ENCODE data around the gene MEF2D.

Gene MEF2D

GRCh38 chr1:156523801-156524480 is 23.4 kb upstream of the MEF2D start:
- DNase-seq (ENCODE audit: low spot score) = no peak

DNA sequence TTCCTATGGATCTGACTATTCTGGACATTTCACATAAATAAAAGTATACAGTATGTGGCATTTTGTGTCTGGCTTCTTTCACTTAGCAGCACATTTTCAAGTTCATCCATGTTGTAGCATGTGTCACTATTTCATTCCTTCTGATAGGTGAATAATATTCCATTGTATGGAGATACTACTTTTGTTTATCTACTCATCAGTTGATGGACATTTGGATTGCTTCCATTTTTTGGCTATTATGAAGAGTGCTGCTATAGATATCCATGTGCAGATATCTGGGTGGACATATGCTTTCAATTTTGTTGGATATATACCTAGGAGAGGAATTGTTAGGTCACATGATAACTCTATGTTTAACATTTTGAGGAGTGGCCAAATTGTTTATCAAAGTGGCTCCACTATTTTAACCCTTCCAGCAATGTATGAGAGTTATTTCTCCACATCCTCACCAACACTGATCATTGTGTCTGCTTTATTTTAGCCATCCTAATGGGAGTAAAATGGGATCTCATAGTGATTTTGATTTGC is 21.9 kb upstream of the MEF2D start:
- DNase-seq (ENCODE audit: low spot score) = no peak

DNA sequence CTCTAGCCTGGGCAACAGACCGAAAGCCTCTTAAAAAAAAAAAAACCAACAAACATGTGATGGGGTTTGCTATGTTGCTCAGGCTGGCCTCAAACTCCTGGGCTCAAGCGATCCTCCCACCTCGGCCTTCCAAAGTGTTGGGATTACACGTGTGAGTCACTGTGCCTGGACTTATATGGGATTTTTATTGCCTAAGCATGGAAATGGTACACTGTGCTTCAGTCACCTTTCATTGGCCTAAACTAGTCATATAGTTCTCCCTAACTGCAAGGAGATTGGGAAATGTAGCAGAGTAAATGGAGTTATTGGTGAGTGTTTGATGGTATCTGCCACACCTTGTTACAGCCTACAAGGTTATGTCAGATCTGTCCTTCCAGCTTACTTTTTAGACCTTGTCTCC is 17.2 kb upstream of the MEF2D start:
- DNase-seq (ENCODE audit: low spot score) = no peak

- DNase-seq (ENCODE audit: low spot score) = no peak
These were observed 16.2 kb upstream of the MEF2D start for GRCh38 chr1:156516821-156517220.

GRCh38 chr1:156515956-156516355 is 15.4 kb upstream of the MEF2D start:
- no peak for DNase-seq (ENCODE audit: low spot score)

DNA sequence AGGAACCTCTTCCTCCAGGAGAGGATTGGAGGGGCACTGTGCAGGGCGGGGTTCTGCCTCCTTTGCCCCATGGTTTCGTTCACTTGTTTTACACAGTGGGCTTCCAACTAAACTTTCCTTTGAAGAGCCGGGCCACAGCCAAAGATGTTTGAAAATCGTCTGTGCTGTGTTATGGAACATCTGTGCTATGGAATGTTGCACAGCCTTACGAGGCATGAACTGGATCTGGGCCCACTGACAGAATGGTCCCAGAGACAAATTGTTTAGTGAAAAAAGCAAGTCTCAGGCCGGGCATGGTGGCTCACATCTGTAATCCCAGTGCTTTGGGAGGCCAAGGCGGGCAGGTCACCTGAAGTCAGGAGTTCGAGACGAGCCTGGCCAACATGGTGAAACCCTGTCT is 12.6 kb upstream of the MEF2D start:
- no peak for DNase-seq (ENCODE audit: low spot score)

DNA sequence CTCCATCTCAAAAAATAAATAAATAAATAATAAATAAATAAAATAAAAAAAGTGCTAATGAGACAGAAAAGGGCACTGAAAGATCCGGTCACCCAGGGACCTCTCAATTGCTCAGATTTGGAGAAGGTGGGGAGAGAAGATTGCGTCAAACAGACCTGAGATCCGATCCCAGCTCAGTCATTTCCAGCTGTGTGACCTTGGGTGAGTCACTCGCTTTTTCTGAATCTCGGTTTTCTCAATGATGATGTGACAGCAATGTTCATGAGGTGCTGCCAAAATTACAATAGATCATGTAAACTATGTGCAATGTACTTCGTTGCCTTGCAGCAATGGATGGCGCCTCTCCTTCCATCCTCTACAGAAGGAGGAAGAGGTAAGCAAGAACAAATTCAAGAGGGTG is 11.1 kb upstream of the MEF2D start:
- no peak for DNase-seq (ENCODE audit: low spot score)

DNA sequence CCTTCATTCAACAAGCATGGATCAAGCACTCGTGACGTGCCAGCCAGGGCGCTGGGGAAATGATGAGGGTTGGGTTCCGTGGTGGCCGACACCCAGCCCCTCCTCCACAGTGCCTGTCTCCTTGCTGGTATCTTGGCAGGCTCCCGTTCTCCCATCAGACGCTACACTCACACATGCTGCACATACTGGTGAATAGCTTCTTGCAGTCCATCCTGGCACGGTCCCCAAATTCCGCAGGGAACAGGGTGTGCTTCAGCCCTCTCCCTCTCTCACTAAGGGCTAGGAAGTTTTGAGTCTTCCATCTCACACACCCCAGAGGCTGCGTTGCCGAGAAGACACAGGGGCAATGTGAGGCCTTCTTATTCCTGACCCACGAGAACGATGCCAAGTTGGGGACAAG is 10.1 kb upstream of the MEF2D start:
- no peak for DNase-seq (ENCODE audit: low spot score)

DNA sequence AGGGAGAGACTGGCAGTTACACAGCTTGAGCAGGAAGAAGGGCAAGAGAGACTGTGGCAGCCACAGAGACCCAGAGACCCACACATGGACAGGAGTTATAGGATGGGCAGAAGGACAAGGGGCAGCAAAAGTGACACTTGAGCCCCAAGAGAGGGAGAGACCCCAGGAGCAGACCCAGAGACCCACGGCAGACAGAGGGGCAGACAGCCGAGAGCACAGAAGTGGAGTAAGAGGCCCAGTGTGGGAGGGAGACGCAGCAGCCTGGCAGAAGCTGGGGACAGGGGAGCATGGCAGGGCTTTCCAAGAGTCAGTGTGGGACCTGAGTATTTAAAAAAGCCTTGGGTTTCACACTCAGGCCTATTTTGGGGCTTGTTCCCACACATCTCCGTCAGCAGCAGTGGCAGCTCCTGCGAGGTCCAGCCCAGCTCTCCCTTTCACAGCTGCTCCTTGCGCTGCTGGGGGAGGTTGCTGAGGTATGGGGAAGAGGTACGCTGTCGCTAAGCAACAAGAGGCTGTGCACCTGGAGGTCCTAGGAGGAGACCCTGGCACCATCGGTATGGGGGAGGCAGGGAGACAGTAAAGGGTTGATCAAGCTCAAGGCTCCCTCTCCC is 9.0 kb upstream of the MEF2D start:
- no peak for DNase-seq (ENCODE audit: low spot score)

DNA sequence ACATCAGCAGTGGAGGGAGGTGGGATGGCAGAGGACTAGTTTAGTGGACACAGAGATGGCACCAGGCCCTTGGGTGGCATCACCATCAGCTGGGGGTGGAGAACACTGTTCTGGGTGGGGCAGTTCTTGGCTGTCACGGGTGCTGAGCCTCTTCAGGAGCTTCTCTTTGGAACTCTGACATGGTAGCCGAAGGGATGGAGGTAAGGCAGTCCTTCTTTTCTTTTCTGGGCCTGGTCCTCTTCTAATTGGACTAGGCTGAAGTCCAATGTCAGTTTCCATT is 8.3 kb upstream of the MEF2D start:
- no peak for DNase-seq (ENCODE audit: low spot score)

GRCh38 chr1:156508205-156508954 is 7.8 kb upstream of the MEF2D start:
- no peak for DNase-seq (ENCODE audit: low spot score)

GRCh38 chr1:156506450-156506849 is 5.9 kb upstream of the MEF2D start:
- no peak for DNase-seq (ENCODE audit: low spot score)

DNA sequence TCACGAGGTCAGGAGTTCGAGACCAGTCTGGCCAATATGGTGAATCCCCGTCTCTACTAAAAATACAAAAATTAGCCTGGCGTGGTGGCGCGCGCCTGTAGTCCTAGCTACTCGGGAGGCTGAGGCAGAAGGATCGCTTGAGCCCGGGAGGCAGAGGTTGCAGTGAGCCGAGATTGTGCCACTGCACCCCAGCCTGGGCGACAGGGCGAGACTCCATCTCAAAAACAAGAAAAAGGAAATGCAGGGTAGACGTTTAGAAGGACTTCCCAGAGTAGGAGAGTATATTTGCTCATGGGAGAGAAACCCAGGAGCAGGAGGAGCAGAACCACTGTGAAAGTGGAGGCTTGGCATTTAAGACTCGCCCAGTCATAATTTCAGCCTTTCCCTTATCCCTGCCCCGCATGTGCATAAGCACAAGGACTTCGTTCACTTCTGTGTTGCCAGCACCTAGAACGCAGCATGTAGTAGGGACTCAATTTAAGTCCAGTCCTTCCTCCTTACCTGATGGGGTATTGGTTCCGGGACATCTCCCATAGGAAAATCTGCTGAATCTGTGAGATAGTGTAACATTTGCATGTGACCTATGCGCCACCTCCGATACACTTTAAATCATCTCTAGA is 5.2 kb upstream of the MEF2D start:
- DNase-seq (ENCODE audit: low spot score) = no peak

DNA sequence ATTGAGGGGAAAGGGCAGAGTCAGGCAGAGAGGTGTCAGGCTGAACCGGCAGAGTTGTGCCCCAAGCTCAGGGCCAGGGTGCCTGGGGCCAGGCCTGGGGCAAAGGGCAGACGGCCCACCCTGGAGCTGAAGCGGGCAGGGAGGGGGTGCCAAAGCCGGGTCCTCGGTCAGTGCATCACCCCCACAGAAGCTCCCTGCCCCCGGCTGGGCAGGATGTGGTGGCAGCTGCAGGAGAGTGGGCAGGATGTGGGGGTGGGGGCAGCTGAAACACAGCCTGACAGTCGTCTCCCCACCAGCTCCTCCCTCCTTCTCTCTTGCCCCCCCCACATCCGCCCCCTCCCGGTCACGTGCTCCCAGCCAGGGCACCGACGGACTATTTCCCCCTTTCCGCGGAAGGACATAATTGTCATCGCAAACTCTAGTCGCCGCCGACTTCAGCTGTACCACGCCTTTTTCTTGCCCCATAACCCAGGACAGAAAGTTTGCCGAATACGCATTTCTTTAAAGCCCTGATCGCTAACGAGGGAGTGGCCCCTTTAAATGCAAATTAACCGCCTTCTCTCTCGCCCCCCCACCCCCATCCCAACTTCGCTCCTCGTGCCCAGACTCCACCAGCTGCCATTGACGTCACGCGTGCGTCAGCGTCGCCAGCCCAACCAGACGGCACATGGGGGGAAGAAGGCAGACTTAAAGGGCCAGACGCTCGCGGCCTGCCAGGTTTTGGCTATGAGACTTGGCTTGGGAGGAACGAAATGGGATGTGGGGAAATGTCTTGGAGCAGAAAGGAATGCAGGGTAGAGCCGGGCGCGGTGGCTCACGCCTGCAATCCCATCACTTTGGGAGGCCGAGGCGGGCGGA is 4.5 kb upstream of the MEF2D start:
- peak; percentile 99 for DNase-seq (ENCODE audit: low spot score)

DNA sequence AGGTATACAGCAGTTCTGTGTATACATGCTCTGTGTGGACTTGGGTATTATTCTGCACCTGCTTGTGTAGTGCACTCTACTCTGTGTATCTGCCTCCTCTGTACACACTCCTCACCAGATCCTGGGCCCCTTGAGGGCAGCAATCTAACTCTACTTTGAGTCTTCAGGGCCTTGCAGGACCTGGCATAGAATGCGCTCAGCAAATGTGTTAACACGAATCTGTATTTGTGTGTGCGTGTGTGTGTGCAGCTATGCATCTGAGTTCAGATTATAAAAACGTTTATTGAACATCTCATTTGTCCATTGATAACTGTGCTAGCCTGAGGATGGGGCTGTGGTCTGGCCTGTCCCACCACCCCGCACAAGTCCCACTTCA is 3.9 kb upstream of the MEF2D start:
- peak; percentile 93 for DNase-seq (ENCODE audit: low spot score)

DNA sequence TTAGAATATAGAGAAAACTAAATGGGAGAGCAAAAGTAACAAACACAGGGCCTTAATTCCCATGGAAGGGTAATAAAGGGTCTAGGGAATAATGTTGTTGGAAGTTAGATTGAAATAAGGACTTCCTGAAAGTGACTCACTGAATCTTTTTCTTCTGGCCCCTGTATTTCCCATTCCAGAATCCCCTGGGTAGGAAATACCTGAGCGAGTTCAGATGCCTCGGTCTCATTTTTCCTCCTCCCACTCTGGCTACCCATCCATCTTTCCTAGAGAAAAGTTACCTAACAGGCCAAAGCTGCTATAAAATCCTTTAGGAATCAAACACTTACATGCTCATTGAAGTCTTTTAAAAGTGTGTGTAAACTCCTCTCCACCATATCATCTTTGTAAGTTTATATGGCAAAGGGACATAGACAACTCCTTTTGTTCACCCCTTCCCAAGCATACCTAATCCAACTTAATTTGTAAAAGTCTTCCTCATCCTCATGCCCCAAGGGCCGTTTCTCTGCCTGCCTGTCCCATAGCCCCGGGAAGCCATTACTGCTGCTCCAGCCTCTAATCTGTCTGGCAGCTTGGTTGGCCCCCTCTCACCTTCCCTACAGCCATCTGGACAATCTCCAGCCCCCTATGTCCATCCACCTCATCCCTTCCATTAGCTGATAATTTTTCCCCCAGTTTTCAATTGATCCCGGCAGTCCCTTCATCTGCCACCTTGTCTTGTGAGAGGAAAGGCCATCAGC is 3.3 kb upstream of the MEF2D start:
- DNase-seq (ENCODE audit: low spot score) = no peak

- no peak for DNase-seq (ENCODE audit: low spot score)
These were observed 2.5 kb upstream of the MEF2D start for GRCh38 chr1:156502894-156503697.

DNA sequence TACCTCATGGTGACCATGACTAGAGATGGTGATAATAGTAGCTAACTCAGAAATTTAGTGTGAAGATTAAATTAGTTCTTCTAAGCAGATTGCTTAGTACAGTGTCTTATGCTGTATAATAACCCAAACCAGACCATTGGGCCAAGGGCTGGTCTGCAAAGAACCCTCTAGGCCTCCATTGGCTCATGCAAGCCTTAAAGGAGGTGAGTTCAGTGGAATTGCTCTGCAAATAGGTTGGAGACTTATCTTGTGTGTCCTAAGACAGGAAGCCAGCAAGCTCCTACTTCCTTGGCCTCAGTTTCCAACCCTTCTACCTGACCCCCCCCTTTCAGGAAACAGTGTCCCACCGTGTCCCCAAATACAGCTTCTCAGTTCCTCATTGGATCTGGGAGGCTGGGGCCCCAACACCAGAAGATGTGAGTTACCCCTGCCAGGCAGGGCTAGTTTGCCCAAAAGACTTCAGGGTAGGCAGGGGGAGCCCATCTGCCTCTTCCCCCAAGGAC is 1.9 kb upstream of the MEF2D start:
- peak; percentile 46 for DNase-seq (ENCODE audit: low spot score)

- peak; percentile 97 for DNase-seq (ENCODE audit: low spot score)
These were observed 375 bp upstream of the MEF2D start for GRCh38 chr1:156500793-156501506.
